ENCODE results near the gene BLVRB.

The BLVRB gene

DNA sequence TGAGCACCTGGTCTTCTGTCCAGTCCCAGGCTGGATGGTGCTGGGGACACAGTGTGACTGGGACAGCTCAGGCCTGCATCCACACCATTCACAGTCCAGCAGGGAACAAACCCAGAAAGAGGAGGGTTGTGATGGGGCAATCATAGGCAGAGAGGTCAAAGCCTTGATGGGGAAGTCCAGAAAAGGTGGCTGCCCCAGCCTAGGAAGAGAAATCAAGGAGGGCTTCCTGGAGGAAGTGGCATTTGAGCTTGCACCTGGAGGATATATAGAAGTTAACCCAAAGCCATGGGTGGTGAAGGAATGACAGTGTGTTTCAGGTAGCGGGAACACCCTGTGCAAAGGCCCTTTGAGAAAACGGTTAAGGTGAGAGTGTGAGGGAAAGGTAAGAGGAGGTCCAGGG lies 49.8 kb downstream of the BLVRB start:
- TF ChIP-seq MAX (IDR thresholded peaks at IDR 0.05): no peak
- no peak for TF ChIP-seq CREB1 (IDR thresholded peaks at IDR 0.05; ENCODE audit: low read depth)
- no peak for TF ChIP-seq USF1 (IDR thresholded peaks at IDR 0.05)
- no peak for TF ChIP-seq FOXM1 (IDR thresholded peaks at IDR 0.05; ENCODE audit: borderline replicate concordance, low read depth)
- TF ChIP-seq TCF12 (IDR thresholded peaks at IDR 0.05; ENCODE audit: low read depth): no peak
- no peak for TF ChIP-seq EP300 (IDR thresholded peaks at IDR 0.05; ENCODE audit: borderline replicate concordance)
- no peak for TF ChIP-seq YY1 (IDR thresholded peaks at IDR 0.05; ENCODE audit: low read depth)
- TF ChIP-seq ZBTB7A (IDR thresholded peaks at IDR 0.05; ENCODE audit: low read depth): no peak
- no peak for TF ChIP-seq EGR1 (IDR thresholded peaks at IDR 0.05)
- TF ChIP-seq RAD21 (IDR thresholded peaks at IDR 0.05; ENCODE audit: low read depth): no peak
- no peak for TF ChIP-seq REST (IDR thresholded peaks at IDR 0.05; ENCODE audit: low read depth)
- no peak for TF ChIP-seq TAF1 (IDR thresholded peaks at IDR 0.05; ENCODE audit: low read depth)
- no peak for TF ChIP-seq NFIC (IDR thresholded peaks at IDR 0.05)
- no peak for TF ChIP-seq CEBPB (IDR thresholded peaks at IDR 0.05)
- no peak for TF ChIP-seq TEAD4 (IDR thresholded peaks at IDR 0.05)

- no peak for TF ChIP-seq ZBTB7A (IDR thresholded peaks at IDR 0.05; ENCODE audit: low read depth)
- TF ChIP-seq EP300 (IDR thresholded peaks at IDR 0.05; ENCODE audit: borderline replicate concordance): no peak
- TF ChIP-seq MAX (IDR thresholded peaks at IDR 0.05): no peak
- TF ChIP-seq EGR1 (IDR thresholded peaks at IDR 0.05): no peak
- TF ChIP-seq TCF12 (IDR thresholded peaks at IDR 0.05; ENCODE audit: low read depth): no peak
- no peak for TF ChIP-seq TEAD4 (IDR thresholded peaks at IDR 0.05)
- no peak for TF ChIP-seq FOXM1 (IDR thresholded peaks at IDR 0.05; ENCODE audit: borderline replicate concordance, low read depth)
- no peak for TF ChIP-seq REST (IDR thresholded peaks at IDR 0.05; ENCODE audit: low read depth)
- no peak for TF ChIP-seq CEBPB (IDR thresholded peaks at IDR 0.05)
- TF ChIP-seq RAD21 (IDR thresholded peaks at IDR 0.05; ENCODE audit: low read depth): no peak
- no peak for TF ChIP-seq CREB1 (IDR thresholded peaks at IDR 0.05; ENCODE audit: low read depth)
- no peak for TF ChIP-seq YY1 (IDR thresholded peaks at IDR 0.05; ENCODE audit: low read depth)
Observed at GRCh38 chr19:40414542-40415535, 50.7 kb downstream of the BLVRB start.

GRCh38 chr19:40413291-40413845 lies 52.2 kb downstream of the BLVRB start, which contains the start of gene PRX:
TSS of gene PRX (minus strand) at chr19:40413378. CDS start at chr19:40407932, 5,446 bp downstream.
- TF ChIP-seq MAX (IDR thresholded peaks at IDR 0.05) (no peak), TEAD4 (IDR thresholded peaks at IDR 0.05) (no peak), YY1 (IDR thresholded peaks at IDR 0.05; ENCODE audit: low read depth) (no peak), TAF1 (IDR thresholded peaks at IDR 0.05; ENCODE audit: low read depth) (no peak), RAD21 (IDR thresholded peaks at IDR 0.05; ENCODE audit: low read depth) (no peak), FOXM1 (IDR thresholded peaks at IDR 0.05; ENCODE audit: borderline replicate concordance, low read depth) (no peak), EGR1 (IDR thresholded peaks at IDR 0.05) (no peak), TCF12 (IDR thresholded peaks at IDR 0.05; ENCODE audit: low read depth) (no peak)

DNA sequence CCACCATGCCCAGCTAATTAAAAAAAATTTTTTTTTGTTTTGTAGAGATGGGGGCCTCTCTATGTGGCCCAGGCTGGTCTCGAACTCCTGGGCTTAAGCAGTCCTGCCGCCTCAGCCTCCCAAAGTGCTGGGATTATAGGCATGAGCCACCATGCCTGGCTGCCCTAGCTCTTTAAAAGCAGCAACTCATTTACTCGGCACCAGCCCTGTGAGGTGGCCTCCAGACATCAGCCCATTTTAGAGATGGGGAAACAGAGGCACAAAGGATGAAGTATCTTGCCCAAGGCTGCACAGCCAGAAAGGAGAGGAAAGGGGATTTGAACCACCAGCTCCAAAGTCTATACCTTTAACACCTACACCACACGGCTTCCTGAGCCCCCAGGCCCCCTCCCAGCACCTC lies 52.7 kb downstream of the BLVRB start:
- TF ChIP-seq EP300 (IDR thresholded peaks at IDR 0.05; ENCODE audit: borderline replicate concordance) (no peak), ZBTB7A (IDR thresholded peaks at IDR 0.05; ENCODE audit: low read depth) (no peak), TEAD4 (IDR thresholded peaks at IDR 0.05) (no peak)

DNA sequence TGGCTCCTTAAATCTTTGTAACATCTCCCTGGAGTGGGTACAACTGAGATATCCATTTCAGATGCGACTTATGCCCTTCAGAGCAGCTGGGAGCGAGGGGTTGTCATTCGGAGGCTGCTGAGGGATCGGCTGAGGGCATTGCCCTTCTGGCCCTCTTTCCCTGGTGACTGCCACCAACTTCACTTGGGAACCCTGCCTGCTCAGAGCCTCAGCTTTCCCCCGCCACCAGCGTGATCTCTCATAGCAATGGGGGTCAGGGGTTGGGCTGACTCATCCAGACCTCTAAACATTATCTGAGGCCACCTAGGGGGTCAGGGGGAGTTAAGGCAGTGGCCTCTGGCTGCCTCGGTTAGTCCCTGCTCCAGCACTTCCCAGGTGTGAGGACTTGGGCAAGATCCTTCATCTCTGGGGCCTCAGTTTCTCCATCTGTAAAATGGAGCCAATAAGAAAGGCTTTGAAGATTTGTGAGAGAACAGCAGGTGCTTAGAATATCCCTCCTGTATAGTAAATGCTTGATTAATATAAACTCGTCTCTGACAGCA lies 53.5 kb downstream of the BLVRB start:
- TF ChIP-seq EGR1 (IDR thresholded peaks at IDR 0.05) (no peak), EP300 (IDR thresholded peaks at IDR 0.05; ENCODE audit: borderline replicate concordance) (no peak), CEBPB (IDR thresholded peaks at IDR 0.05) (no peak), TAF1 (IDR thresholded peaks at IDR 0.05; ENCODE audit: low read depth) (no peak), NFIC (IDR thresholded peaks at IDR 0.05) (no peak), MAX (IDR thresholded peaks at IDR 0.05) (no peak), ZBTB7A (IDR thresholded peaks at IDR 0.05; ENCODE audit: low read depth) (no peak), CREB1 (IDR thresholded peaks at IDR 0.05; ENCODE audit: low read depth) (no peak), YY1 (IDR thresholded peaks at IDR 0.05; ENCODE audit: low read depth) (no peak), REST (IDR thresholded peaks at IDR 0.05; ENCODE audit: low read depth) (no peak), FOXM1 (IDR thresholded peaks at IDR 0.05; ENCODE audit: borderline replicate concordance, low read depth) (no peak), TEAD4 (IDR thresholded peaks at IDR 0.05) (no peak), USF1 (IDR thresholded peaks at IDR 0.05) (no peak), RAD21 (IDR thresholded peaks at IDR 0.05; ENCODE audit: low read depth) (no peak)

All from Ishikawa (cell line).